ENCODE data around the gene MRPS7.

GRCh38 chr17:75301502-75302206 is 40.0 kb downstream of the MRPS7 start:
- TF ChIP-seq POLR2A (IDR thresholded peaks at IDR 0.05; ENCODE audit: low read depth, low read length), result no peak
- TF ChIP-seq POLR2AphosphoS5 (IDR thresholded peaks at IDR 0.05; ENCODE audit: low read depth, low read length), result no peak
- TF ChIP-seq TAF1 (IDR thresholded peaks at IDR 0.05; ENCODE audit: low read depth, low read length), result no peak
- no peak for TF ChIP-seq SPI1 (IDR thresholded peaks at IDR 0.05; ENCODE audit: low read depth, low read length)
